Calu3 (cell line): Measurements from ENCODE around the gene TNRC6C. TPM values are rescaled to one million over a fixed set of nuclear protein-coding genes. Genes with fewer than 3 reads are reported as not detected.

ENCODE experiments used
- BruUV-seq: library from RNA; stranded (reverse); fragments of 400-500 nt; replicated peaks from 2 replicates; lab custom pipeline; 2021; lab: Mats Ljungman, UMichigan
- CTCF ChIA-PET: fragments of 300-600 bp; sonication (Branson Sonifier 250); formaldehyde crosslinking; loops from one replicate; lab custom pipeline; 2022; ENCODE audit warnings: antibody characterized with exemption; lab: Charles Lee
- DNase-seq: peaks from one replicate; pipeline ENCODE4 v3.0.0; 2022
- H3K27ac Mint-ChIP-seq: one replicate; pipeline ENCODE4 v1.8.0; 2022; ENCODE audit warnings: mixed read lengths; ENCODE audit not compliant: unreplicated experiment
- H3K27me3 Mint-ChIP-seq: one replicate; pipeline ENCODE4 v1.8.0; 2022; ENCODE audit warnings: mixed read lengths; ENCODE audit not compliant: unreplicated experiment
- H3K36me3 Mint-ChIP-seq: one replicate; pipeline ENCODE4 v1.8.0; 2022; ENCODE audit warnings: mild to moderate bottlenecking, moderate library complexity, mixed read lengths; ENCODE audit not compliant: insufficient read depth, unreplicated experiment
- H3K4me1 Mint-ChIP-seq: one replicate; pipeline ENCODE4 v1.8.0; 2022; ENCODE audit warnings: mild to moderate bottlenecking, low read depth, mixed read lengths; ENCODE audit not compliant: unreplicated experiment
- H3K4me3 Mint-ChIP-seq: one replicate; pipeline ENCODE4 v1.8.0; 2022; ENCODE audit warnings: mild to moderate bottlenecking, low read depth, moderate library complexity, mixed read lengths; ENCODE audit not compliant: unreplicated experiment
- H3K9me3 Mint-ChIP-seq: one replicate; pipeline ENCODE4 v1.8.0; 2022; ENCODE audit warnings: low read depth, mixed read lengths; ENCODE audit not compliant: unreplicated experiment
- CTCF ChIP-seq: fragments of 200-600 bp; IDR thresholded peaks from one replicate; pipeline ENCODE4 v1.8.0; 2022; ENCODE audit warnings: antibody characterized with exemption; ENCODE audit not compliant: unreplicated experiment
- intact Hi-C: fragments of 100-400 bp; cut with micrococcal nuclease; formaldehyde crosslinking; loops from one replicate; pipeline ENCODE4 v1.10.0; 2022; ENCODE audit not compliant: unreplicated experiment
- total RNA-seq: library from RNA; stranded (reverse); gene quantifications from 2 replicates; pipeline ENCODE4 v1.2.3, GENCODE V29; 2022

The TNRC6C gene
- total RNA-seq, 1 experiment from 2014 or later: 18.2 TPM

GRCh38 chr17:78144736-78145641 lies 186.5 kb downstream of the TNRC6C start:
- H3K27me3 Mint-ChIP-seq: no peaks in the 10 kb centered on the region
- peak overlapping the region; percentile 37 for H3K4me3 Mint-ChIP-seq
- TF ChIP-seq CTCF: no peak
- DNase-seq: peak; percentile 82
- peaks cover 44% of the 10 kb centered on the region for H3K36me3 Mint-ChIP-seq
- H3K4me1 Mint-ChIP-seq: peaks cover 68% of the 10 kb centered on the region
- H3K27ac Mint-ChIP-seq: peak overlapping the region; percentile 74
- H3K9me3 Mint-ChIP-seq: no peaks in the 10 kb centered on the region
- intact Hi-C loops: no loop called here
- CTCF ChIA-PET: interaction anchor here (0.7 to 1.5 kb wide), 9 partner anchors 10 to 60 kb away, joined by 3 to 6 read pairs (median 3); partner anchors contain the start of genes AFMID, TK1 and TMC6
- no TSS peak for BruUV-seq

- no TSS peak for BruUV-seq
- Mint-ChIP-seq H3K27me3 (no peaks in the 10 kb centered on the region), H3K4me3 (no peak overlapping the region), H3K36me3 (peaks cover 36% of the 10 kb centered on the region), H3K9me3 (no peaks in the 10 kb centered on the region), H3K27ac (no peak overlapping the region), H3K4me1 (peaks cover 71% of the 10 kb centered on the region)
- intact Hi-C loops: no loop called here
- no peak for DNase-seq
- no peak for TF ChIP-seq CTCF
- CTCF ChIA-PET: no interaction called here
Measured at GRCh38 chr17:78146471-78146869, 188.0 kb downstream of the TNRC6C start.

GRCh38 chr17:78146881-78147280 lies 188.4 kb downstream of the TNRC6C start:
- CTCF ChIA-PET: no interaction called here

More at GRCh38 chr17:78146881-78147280, 188.4 kb downstream of the TNRC6C start:
- DNase-seq: no peak
- Mint-ChIP-seq H3K27ac (peak overlapping the region; percentile 48), H3K27me3 (no peaks in the 10 kb centered on the region), H3K9me3 (no peaks in the 10 kb centered on the region), H3K36me3 (peaks cover 32% of the 10 kb centered on the region), H3K4me1 (peaks cover 71% of the 10 kb centered on the region), H3K4me3 (no peak overlapping the region)
- intact Hi-C loops: loop anchor here (1.0 kb wide), 1 partner anchor 40 kb away; the partner anchor contains the start of genes AFMID and TK1
- no peak for TF ChIP-seq CTCF
- no TSS peak for BruUV-seq
